T-helper 2 cell treated with Interferon-gamma antibody and Interleukin-4, amounts not matched to agents 100 ng/mL and 5 ng/mL, for 36 hours (primary cell): ENCODE measurements around the gene ERICH2. TPM values are rescaled to one million over a fixed set of nuclear protein-coding genes. Genes with fewer than 3 reads are reported as not detected.
"Not testable (repeated sequence)": the region's sequence is repeated elsewhere in the genome, so short reads cannot be mapped to it uniquely, and the experiment has no call there.

Experiments used
- intact Hi-C: fragments of 100-400 bp; cut with micrococcal nuclease; formaldehyde crosslinking; loops from one replicate; pipeline ENCODE4 v1.15.1; 2023
- total RNA-seq: library from RNA; stranded (reverse); gene quantifications from 2 replicates; pipeline ENCODE4 v1.2.3, GENCODE V29; 2022

ERICH2 gene, protein sequence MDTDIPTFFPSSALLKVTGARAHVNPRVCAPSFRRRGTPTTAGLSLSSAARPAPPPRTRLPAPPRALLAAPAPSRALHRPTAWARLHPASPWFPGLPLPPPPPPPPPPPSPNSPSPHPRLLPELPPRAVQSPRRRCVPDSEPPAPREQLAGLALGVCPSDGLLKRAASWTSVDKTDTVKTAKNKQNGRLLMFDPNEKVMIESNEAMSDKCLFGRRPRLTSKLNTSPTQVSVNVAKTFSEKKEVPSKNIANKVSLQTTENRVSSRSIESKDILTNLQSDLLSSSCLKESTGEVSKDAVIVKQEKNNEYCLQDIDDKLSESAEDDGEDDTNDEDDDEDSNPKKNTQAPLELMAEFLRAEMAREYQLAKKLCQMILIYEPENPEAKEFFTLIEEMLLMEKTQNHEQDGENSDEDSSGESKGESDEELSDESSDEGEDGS
- not detected in 2 replicates for total RNA-seq

DNA sequence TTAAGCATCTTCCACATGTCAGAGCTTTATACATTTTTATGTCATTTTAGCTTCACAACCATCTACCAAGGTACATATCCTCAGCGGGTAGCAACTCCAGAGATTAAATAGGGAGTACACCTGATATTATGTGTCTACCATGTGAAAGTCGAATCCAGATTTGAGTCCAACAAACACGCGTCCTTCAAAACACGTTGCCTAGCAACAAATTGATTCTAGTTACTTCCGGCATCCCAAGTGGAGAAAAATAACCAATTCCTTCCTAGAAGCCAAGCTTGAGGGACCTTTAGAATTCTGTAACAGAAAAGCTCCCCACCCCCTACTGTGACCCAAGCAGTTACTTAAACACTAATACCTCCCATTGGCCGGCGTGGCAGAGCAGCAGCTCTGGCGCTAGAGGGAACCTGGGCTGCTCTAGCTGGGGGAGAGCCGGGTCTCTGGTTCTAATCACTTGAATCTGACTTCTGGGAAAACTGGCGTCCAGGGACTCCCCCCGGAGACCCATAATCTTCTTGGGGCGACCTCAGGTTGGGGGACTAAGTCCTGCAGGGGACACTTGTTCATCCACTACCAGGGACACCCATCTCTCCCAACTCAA lies at the start of gene ERICH2:
Gene ERICH2, plus strand, starts transcription at position 371 of the 598 bp plus-strand sequence. CDS start 304 bp downstream, outside the sequence.
- intact Hi-C loops: loop anchor here (1.0 to 5.0 kb wide), 6 partner anchors 44 to 1787 kb away; partner anchors contain the start of genes GORASP2, PDK1, TLK1 and UBR3

DNA sequence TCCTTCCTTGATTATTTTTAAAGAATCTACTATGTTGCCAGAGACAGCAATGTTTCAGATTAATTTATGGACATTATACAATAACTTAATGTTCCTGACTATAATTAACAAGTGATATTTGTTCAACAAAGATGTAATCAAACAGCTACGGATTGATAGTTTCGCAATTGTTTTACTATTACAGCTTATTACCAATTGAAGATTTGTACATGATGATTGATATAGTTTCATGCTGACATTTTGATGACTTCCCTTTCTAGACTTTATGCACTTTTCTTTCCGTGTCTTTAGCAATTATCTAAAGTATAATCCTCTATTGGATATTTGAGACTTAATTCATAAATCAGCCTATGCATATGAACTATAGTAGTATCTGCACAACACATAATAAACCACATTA lies 48.5 kb upstream of the ERICH2 start:
- intact Hi-C loops: no loop called here

DNA sequence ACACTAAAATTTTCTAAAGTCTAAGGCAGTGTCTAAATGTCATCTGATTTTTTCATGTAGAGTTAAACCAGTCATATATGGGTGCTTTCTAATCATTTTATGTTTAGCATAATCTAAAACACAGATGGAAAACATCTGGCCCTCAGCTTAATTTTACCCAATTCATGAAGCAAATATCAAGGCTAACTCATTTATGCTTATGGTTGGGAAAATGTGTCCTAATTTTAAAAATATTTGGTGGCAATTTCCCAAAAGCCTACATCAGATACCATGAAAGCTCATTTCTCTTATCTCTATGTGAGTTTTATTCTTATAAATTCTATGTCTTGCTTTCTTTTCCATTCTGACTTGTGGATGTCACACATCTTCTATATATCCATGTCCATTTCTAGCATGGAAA lies 47.9 kb upstream of the ERICH2 start:
- intact Hi-C loops: no loop called here

DNA sequence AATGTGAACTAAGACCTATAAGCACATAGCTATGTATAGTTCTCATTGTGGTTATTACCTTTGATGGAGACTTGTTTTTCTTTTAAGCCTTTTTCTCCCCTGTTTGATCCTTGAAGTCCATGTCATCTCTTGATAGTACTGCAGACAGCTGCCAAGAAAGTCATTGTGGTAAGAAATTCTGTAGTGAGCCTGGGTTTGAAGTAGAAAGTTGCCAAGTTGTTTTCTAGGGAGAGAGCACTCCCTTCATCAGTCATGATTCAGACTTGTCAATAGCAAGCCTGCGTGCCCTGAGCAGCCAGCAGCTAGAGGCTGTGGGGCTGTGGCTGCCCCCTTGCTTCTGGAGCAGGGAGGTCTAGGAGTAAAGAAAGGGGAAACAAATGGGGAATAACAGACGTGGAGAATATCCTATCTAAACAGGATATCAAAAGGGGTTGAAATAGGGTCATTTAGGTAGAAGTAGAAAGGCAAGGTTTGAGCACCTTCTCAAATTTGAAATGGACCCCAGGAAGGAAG lies 46.7 kb upstream of the ERICH2 start:
- intact Hi-C loops: no loop called here

DNA sequence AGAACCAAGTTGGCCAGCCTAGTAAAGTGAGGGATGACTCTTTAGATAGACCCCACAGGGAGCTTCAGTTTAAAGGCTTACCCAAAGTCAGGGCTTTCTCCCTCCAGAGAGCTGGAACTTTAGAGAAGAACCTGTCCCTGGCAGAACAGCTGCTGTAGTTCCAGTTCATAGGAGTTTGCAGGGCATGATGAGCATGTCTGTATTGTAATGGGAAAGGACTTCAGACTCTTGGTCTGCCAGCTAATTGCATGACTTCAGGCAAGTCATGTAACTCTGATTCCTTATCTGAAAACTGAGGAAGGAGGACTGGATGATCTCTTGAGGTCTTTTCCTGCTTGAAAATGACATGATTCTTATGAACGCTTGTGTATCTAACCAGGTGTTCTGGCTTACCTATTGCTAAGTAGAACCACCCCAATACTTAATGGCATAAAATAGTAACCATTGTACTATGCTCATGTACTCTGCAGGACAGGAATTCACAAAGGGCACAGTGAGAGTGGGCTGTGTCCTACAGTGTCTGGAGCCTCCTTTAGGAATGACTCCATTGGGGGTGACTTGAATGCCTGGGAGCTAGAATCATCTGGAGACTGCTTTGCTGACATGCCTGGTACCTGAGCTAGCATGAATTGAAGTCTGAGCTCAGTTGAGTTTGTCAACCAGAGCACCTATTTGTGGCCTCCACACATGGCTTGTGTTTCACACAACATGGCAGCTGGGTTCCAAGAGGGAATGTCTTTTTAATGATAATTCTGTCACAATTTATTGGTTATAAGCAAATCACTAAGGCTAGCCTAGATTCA lies 36.2 kb upstream of the ERICH2 start:
- intact Hi-C loops: no loop called here

DNA sequence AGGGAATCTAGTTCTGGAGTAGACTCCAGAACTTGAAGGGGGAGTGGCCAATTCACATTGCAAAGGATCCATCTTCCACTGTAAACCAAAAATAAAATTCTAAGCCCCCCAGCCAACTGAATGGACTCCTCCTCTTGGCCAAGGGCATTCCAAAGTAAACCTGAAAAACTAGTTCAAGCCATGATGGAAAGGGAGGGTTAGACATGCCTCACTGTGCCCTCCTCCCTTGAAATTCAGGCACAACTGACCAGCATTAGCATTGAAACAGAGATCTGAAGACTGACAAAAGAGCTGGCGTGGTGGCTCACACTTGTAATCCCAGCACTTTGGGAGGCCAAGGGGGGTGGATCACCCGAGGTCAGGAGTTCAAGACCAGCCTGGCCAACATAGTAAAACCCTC lies 35.6 kb upstream of the ERICH2 start:
- intact Hi-C loops: not testable (repeated sequence)

DNA sequence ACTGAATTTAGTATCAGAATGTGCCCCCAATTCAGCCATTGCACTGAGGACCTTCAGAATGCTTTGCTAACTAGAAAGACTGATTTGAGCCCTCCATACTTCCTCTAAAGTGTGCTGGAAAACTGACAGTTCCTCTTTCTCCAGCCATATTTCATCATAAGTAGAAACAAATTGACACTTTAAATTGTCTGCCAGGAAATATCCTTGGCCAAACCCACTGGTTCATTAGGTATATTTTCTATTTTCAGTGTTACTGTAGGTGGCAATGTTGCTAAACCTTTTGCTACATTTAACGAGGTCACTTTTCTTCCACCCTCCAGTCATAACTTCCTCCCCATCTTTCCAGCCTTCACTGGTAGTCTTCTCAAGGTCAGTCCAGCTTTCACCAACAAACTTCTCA lies 33.5 kb upstream of the ERICH2 start:
- intact Hi-C loops: no loop called here

DNA sequence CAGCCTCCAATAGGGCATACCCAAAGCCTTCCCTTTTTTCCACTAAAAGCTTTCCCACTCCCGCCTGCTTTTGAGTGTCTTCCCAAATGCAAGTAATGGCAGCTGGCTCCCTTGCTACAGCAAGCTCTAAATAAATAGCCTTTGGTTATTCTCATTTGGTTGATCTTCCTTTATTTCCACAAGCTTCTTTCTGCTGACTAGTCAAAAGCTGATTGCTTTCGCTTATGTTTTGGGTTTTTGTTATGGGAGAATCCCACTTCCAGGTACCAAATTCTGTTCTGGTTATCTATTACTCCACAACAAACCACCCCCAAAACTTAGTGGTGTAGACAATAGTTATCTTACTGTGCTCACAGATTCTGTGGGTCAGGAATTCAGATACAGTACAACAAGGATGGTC lies 32.8 kb upstream of the ERICH2 start:
- intact Hi-C loops: no loop called here

DNA sequence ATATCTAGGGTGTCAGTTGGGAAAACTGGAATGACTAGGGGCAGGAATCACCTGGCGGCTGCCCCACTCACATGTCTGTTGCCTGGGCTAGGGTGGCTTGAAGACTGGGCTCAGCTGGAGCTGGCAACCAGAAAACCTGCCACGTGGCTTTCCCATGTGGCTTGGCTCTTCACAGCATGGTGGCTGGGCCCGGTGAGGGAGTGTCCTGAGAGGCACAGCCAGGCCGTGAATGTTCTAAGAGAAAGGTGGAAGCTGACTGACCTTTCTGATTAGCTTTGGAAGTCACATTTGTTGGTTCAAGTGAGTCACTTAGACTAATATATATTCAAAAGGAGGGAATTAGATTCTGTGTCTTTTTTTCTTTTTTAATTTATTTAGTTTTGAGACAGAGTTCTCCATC lies 32.4 kb upstream of the ERICH2 start:
- intact Hi-C loops: no loop called here

DNA sequence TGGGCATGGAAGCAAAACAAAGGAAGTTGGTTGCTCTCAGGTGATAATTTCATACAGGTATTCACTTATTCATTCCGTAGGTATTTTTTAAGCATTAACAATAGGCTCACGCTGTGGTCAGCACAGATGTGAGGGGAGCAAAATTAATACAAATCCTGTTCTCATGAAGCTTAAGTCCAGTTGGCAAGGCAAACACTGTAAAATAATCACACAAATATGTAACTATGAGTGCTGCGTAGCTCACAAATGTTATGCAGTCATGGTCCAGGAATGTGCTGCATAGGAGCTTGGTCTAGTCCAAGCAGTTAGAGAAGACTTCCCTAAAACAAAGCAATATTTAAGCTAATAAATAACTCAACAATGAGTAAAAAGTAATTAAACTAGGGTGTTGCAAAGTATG lies 31.1 kb upstream of the ERICH2 start:
- intact Hi-C loops: no loop called here

DNA sequence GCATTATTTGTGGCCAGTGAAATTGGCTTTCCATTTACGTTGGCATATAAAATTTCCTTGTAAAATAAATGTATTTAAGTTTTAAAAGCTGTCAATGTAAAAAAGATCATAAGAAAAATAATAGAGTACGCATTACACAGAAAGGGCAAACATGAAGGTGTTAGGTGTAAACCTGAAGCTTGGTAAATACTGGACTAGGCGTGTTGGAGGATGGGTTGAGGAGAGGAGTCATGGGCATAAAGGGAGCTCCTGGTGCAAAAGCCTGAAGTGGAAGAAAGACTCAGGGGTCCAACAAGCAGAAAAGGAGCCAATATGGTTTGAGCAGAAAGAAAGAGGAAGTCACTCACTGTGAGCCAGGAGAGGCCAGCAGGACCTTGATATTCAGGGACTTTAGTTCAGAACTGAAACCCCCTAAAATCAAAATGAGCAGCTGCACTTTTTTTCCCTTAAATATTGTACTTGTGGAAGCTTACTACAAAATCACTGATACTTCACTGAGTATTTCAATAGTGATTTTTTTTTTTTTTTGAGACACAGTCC lies 30.6 kb upstream of the ERICH2 start:
- intact Hi-C loops: no loop called here

DNA sequence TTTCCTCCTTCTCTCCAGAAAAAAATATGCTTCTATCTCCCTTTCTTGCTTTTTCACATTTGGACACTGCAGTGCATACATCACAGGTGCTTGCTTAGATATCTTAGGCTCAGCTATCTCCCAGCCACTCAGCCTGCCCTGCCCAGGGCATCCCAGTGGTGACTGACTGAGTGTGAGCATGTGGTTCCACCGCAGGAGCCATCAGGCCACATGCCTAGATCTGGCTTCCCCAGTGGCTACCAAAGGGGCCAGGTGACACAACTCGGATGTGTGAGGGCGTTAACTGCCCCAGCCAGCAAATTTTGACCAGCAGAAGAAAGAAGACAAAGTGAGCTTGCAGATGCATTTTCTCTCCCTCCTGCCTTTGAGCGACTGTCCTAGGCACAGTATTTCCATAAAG lies 29.5 kb upstream of the ERICH2 start:
- intact Hi-C loops: no loop called here

DNA sequence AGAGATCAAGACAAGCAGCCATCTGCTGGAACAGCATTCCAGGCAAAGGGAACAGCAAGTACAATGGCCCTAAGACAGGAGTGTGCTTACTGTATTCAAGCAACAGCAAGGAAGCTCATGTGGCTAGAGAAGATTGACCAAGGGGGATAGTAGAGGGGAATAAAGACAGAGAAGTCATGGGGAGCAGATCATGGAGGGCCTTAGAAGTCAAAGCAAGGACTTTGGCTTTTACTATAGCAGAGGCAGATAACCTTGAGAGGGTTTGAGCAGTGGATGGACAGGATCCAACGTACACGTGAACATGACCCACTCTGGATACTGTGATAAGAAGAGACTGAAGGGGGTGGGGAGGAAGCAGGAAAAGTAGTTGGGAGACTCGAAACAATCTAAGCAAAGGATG lies 28.2 kb upstream of the ERICH2 start:
- intact Hi-C loops: no loop called here

DNA sequence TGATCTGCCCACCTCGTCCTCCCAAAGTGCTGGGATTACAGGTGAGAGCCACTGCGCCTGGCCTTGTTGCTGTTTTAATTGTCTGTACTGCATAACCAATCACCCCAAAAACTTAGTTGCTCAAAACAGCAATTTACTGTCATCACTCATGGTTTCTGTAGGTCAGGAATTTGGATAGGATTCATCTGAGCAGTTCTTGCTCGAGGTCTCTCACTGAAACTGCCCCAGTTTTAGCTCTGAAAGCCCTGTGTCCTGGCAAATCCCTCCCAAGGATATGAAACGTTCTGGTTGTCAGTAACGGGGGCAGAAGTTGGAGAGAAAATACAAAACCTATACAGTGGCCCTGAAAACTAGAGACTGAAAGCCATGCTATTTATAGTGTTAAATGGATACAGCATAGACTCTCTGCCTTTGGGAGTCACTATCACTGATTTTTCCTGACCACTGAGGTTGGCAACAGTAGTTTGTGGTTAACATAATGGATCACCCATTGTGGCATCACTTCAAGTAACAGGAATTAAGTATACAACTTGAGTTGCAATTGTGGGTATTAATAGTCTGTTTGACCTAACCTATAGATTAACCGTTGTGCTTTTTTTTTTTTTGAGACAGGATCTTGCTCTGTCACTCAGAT lies 27.2 kb upstream of the ERICH2 start:
- intact Hi-C loops: no loop called here

DNA sequence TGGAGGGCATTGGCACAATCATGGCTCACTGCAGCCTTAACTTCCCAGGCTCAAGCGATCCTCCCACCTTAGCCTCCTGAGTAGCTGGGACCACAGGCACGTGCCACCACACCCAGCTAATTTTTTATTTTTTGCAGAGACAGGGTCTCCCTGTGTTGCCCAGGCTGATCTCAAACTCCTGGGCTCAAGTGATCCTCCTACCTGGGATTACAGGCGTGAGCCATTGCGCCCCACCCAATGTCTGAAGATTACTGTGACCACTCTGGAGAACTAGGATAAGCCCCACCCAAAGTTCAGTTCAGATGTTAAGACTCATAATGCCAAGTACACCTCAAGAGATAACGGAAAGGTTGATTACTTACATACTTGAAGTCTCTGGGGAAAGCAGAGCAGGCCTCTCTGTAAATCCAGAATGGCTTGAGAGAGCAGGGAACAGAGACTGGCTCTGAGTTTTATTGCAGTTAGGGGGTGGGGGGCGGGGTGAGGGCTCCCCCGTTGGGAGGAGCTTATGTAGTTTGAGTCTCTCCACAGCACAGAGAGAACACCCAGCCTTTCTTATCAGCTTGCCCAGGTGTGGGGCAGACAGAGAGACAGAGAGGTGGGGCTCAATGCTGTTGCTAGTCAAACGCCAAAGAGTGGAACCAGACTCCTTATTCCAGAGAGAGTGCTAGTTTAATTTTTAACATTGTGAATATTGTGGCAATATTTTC lies 26.5 kb upstream of the ERICH2 start:
- intact Hi-C loops: no loop called here

DNA sequence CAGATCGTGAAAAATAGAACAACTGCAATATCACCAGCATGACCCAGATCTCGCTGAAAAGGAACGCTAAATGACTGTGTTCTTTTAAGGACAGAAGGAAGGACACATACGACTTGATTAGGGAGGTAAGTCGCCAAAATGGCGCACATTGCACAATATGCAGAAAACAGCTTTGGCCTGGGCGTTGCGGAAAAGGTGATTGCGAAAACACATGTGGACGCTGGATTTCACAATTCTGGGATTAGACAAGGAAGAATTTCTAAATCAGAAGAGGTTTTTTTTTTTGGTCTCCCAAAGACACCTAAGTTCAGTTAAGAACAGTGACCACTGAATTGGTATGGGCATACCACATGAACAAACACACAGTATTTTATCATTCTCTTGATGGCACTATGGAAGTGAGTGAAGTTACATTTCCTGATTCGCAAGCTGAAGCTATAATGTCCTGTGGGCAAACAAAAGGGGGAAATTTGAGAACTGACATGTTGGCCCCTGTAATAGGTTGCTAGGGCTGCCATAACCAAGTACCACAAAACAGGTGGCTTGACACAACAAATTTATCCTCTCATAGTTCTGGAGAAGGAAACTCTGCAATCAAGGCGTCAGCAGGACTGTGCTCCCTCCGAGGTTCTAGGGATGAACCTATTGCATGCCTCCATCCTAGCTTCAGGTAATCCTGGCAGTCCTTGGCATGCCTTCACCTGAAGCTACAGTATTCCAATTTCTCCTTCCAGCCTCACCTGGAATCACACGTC lies 25.8 kb upstream of the ERICH2 start:
- intact Hi-C loops: no loop called here

DNA sequence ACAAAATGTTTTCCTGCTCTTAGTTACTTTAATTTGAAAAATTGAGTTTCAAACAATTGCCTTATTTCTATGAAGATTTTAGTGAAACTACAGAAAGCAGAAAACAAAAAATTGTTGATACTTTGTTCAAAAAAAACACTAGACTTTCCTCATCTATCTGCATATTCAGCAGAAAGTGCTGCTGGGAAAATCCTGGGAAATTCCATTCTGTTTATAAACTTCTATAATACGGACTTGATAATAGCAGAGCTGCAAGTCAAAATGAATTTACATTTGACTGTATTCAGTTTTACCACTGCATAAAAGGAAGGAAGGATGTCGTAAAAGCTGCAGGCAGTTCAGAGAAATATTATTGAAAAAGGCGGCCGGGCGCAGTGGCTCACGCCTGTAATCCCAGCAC lies 24.9 kb upstream of the ERICH2 start:
- intact Hi-C loops: no loop called here

DNA sequence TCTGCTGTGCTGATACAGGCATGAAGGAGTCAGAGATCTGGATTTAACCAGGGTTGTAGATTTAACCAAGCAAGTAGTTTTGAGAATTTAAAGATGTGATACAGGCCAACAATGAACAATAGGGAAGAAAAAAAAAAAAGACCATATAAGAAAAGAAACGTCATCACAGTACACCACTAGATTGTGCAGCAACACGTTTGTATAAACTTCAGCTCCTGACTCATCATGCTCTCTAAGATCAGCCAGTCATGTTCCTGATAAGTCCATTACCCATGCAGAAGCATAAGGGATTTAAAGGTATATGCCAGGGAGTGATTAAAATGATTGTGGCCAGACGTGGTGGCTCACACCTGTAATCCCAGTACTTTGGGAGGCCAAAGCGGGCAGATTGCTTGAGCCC lies 22.3 kb upstream of the ERICH2 start:
- intact Hi-C loops: no loop called here

DNA sequence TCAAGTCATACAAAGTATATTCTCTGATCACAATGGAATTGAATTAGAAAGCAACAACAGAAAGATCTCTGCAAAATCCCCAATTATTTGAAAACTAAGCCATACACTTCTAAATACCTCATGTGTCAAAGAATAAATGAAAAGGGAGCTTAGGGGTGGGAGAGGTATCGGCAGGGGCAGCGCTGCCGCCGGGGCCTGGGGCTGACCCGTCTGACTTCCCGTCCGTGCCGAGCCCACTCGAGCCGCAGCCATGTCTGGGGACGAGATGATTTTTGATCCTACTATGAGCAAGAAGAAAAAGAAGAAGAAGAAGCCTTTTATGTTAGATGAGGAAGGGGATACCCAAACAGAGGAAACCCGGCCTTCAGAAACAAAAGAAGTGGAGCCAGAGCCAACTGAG lies 18.6 kb upstream of the ERICH2 start:
- intact Hi-C loops: not testable (repeated sequence)

DNA sequence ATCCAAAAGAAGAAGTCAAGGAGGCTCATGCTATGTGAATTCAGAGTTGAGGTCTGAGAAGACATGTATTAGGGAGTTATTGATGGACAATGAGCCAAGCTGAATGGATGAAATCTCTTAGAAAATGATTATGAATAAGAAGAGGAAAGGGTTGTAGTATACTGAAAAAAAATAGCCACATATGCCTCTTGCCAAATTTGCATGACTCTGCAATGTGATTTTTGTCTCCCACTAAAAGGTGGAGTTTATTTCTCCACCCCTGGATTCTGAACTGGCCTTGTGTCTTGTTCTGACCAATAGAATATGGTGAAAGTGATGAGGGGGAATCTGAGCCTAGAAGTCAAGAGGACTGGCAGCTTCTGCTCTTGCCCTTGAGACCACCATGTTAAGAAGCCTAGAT lies 8.6 kb upstream of the ERICH2 start:
- intact Hi-C loops: no loop called here
